H1 (cell line): ENCODE results near the gene SLC6A7.

ENCODE experiments used
- CTCF ChIP-seq, 3 experiments: IDR thresholded peaks; 1 replicate in 2 of 3; 2 replicates in 1 of 3; pipeline versions ENCODE4 v1.5.1 to v1.6.1; 2011; ENCODE audit warnings: low read length in 3 of 3, mild to moderate bottlenecking in 3 of 3, inconsistent platforms in 2 of 3, low read depth in 1 of 3, moderate library complexity in 1 of 3; ENCODE audit not compliant: insufficient read depth in 1 of 3; ENCODE audit errors: control extremely low read depth in 1 of 3
- E2F6 ChIP-seq: IDR thresholded peaks from 2 replicates; pipeline ENCODE4 v1.6.1; 2012; ENCODE audit warnings: inconsistent platforms
- EP300 ChIP-seq, 2 experiments: IDR thresholded peaks; 1 replicate in 1 of 2; 2 replicates in 1 of 2; pipeline ENCODE4 v1.6.1; 2011 to 2012; ENCODE audit warnings: low read depth in 2 of 2, low read length in 2 of 2, mild to moderate bottlenecking in 2 of 2, borderline replicate concordance in 1 of 2, inconsistent platforms in 1 of 2, moderate library complexity in 1 of 2
- GABPA ChIP-seq: IDR thresholded peaks from 2 replicates; pipeline ENCODE4 v1.6.1; 2011; ENCODE audit warnings: mild to moderate bottlenecking, low read length, moderate library complexity, borderline replicate concordance; ENCODE audit not compliant: insufficient read depth
- HDAC6 ChIP-seq: IDR thresholded peaks from one replicate; pipeline ENCODE4 v1.7.1; 2012; ENCODE audit warnings: low read depth, mild to moderate bottlenecking, inconsistent platforms, low read length, moderate library complexity
- PHF8 ChIP-seq: fragments of 200-600 bp; sonication (generic); conservative IDR thresholded peaks from 2 replicates; pipeline ENCODE4 v1.7.1; 2012; ENCODE audit warnings: low read depth, mild to moderate bottlenecking, inconsistent platforms, low read length, moderate library complexity
- POLR2A ChIP-seq, 2 experiments: IDR thresholded peaks; 1 replicate in 1 of 2; 2 replicates in 1 of 2; pipeline ENCODE4 v1.6.1; 2011; ENCODE audit warnings: low read depth in 2 of 2, low read length in 2 of 2, mild to moderate bottlenecking in 2 of 2; ENCODE audit errors: control extremely low read depth in 1 of 2
- RAD21 ChIP-seq, 2 experiments: IDR thresholded peaks in 1 of 2; conservative IDR thresholded peaks in 1 of 2; 2 replicates each; pipeline ENCODE4 v1.6.1; 2011; ENCODE audit warnings: low read depth in 2 of 2, low read length in 2 of 2, improper control_type of control experiment in 1 of 2, inconsistent platforms in 1 of 2, mild to moderate bottlenecking in 1 of 2, moderate library complexity in 1 of 2
- SP1 ChIP-seq: IDR thresholded peaks from 2 replicates; pipeline ENCODE4 v1.6.1; 2011; ENCODE audit warnings: low read depth, low read length
- SP2 ChIP-seq: IDR thresholded peaks from 2 replicates; pipeline ENCODE4 v1.6.1; 2012; ENCODE audit warnings: mild to moderate bottlenecking, low read length, inconsistent platforms
- TF ChIP-seq, protein P1 (sequence below): IDR thresholded peaks from 2 replicates; pipeline ENCODE4 v1.6.1; 2011; ENCODE audit warnings: low read length, improper control_type of control experiment

DNA sequence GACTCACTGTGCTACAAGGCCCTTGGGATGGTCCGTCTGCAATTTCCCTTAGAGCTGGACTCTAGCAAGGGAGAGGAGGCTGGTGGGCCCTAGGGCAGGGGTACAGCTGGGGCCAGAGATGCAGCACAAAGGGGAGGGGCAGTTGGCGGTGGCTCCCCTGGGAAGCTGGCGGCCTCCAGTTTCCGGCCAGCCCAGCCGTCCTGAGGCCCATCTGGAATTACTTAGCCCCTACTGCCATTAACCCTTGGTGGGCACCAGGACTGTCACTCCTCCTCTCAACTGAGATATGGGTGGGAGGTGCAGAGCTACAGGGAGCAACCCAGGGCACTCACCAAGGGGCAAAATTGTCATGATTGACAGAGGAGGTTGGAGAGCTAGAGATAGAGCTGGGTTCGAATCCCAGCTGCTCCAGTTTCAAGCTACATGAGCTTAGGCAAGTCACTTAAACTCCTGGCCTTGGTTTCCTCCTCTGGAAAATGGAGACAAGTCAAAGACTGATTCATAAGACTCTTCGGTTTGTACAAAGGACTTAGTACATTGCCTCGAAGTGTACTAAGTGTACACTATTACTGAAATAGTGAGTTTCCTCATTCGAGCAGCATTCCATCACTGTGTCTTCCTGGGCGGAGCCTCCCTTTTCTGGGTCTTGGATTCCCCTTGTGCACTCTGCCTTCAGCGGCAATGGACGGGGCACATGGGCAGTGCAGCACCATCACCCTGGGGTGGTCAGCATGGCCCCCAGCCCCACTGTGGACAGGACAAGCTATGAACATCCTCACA lies 31.5 kb upstream of the SLC6A7 start:
- TF ChIP-seq POLR2A (IDR thresholded peaks at IDR 0.05; ENCODE audit: control extremely low read depth in 1 of 2, low read depth in 2 of 2, low read length in 2 of 2) (no peak), CTCF (IDR thresholded peaks at IDR 0.05; ENCODE audit: control extremely low read depth in 1 of 3, insufficient read depth in 1 of 3, low read depth in 1 of 3, low read length in 3 of 3) (no peak), EP300 (IDR thresholded peaks at IDR 0.05; ENCODE audit: borderline replicate concordance in 1 of 2, low read depth in 2 of 2, low read length in 2 of 2) (no peak), SP1 (no peak), HDAC6 (no peak), SP2 (no peak), RAD21 (IDR thresholded peaks at IDR 0.05 in 1 of 2, conservative IDR thresholded peaks at IDR 0.05 in 1 of 2; ENCODE audit: low read depth in 2 of 2, low read length in 2 of 2) (no peak), PHF8 (no peak), E2F6 (no peak), GABPA (no peak)
- TF ChIP-seq, protein P1, sequence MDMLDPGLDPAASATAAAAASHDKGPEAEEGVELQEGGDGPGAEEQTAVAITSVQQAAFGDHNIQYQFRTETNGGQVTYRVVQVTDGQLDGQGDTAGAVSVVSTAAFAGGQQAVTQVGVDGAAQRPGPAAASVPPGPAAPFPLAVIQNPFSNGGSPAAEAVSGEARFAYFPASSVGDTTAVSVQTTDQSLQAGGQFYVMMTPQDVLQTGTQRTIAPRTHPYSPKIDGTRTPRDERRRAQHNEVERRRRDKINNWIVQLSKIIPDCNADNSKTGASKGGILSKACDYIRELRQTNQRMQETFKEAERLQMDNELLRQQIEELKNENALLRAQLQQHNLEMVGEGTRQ = no peak
